Fibroblast of lung (primary cell): ENCODE results near the gene AKR1C2.

Source experiments
- CTCF ChIP-seq, 2 donors: IDR thresholded peaks in 1 of 2; conservative IDR thresholded peaks in 1 of 2; 1 replicate in 1 of 2; 2 replicates in 1 of 2; pipeline ENCODE4 v1.5.1; 2011 to 2012; ENCODE audit warnings: low read length in 2 of 2, control low read depth in 1 of 2, inconsistent platforms in 1 of 2, low read depth in 1 of 2, mild to moderate bottlenecking in 1 of 2
- EZH2 ChIP-seq: IDR thresholded peaks from 2 replicates; pipeline ENCODE4 v1.5.1; 2012; ENCODE audit warnings: low read length, control low read depth, mild to moderate bottlenecking; ENCODE audit errors: missing control alignments

- TF ChIP-seq CTCF (conservative IDR thresholded peaks at IDR 0.05 in 1 of 2, IDR thresholded peaks at IDR 0.05 in 1 of 2; ENCODE audit: low read depth in 1 of 2, low read length in 2 of 2) (no peak), EZH2 (no peak)
Observed at GRCh38 chr10:4980793-4981192, 22.9 kb downstream of the AKR1C2 start.
